Fibroblast of skin of back (primary cell): ENCODE results near the gene NFKB1.
A peak's percentile ranks its signal among the peaks of the same experiment; 100 is the strongest.
"Not testable (repeated sequence)": the region's sequence is repeated elsewhere in the genome, so short reads cannot be mapped to it uniquely, and the experiment has no call there.

Source experiments
- DNase-seq: peaks from one replicate; pipeline ENCODE4 v3.0.0-alpha.2; 2013

Gene NFKB1

GRCh38 chr4:102599886-102600285 is 98.7 kb downstream of the NFKB1 start:
- DNase-seq: no peak

GRCh38 chr4:102600689-102601088 is 99.5 kb downstream of the NFKB1 start:
- no peak for DNase-seq

- no peak for DNase-seq
Observed at GRCh38 chr4:102601586-102602227, 100.5 kb downstream of the NFKB1 start.

- no peak for DNase-seq
Observed at GRCh38 chr4:102604222-102604940, 103.2 kb downstream of the NFKB1 start.

- no peak for DNase-seq
Observed at GRCh38 chr4:102606261-102606660, 105.1 kb downstream of the NFKB1 start.

GRCh38 chr4:102606846-102607450 is 105.8 kb downstream of the NFKB1 start:
- no peak for DNase-seq

- DNase-seq: peak; percentile 31
Observed at GRCh38 chr4:102608190-102608589, 107.0 kb downstream of the NFKB1 start.

- no peak for DNase-seq
Observed at GRCh38 chr4:102610007-102610406, 108.8 kb downstream of the NFKB1 start.

- DNase-seq: no peak
Observed at GRCh38 chr4:102610476-102610875, 109.3 kb downstream of the NFKB1 start.

GRCh38 chr4:102612210-102612609 is 111.1 kb downstream of the NFKB1 start:
- DNase-seq: no peak

GRCh38 chr4:102612824-102613366 is 111.7 kb downstream of the NFKB1 start:
- no peak for DNase-seq

- DNase-seq: no peak
Observed at GRCh38 chr4:102614801-102615200, 113.6 kb downstream of the NFKB1 start.

GRCh38 chr4:102616636-102617035 is 115.5 kb downstream of the NFKB1 start:
- DNase-seq: no peak

- not testable (repeated sequence) for DNase-seq
Observed at GRCh38 chr4:102619021-102619420, 117.9 kb downstream of the NFKB1 start.

- DNase-seq: peak; percentile 58
Observed at GRCh38 chr4:102619776-102620631, 118.8 kb downstream of the NFKB1 start.

GRCh38 chr4:102620697-102621497 is 119.7 kb downstream of the NFKB1 start:
- DNase-seq: peak; percentile 86

GRCh38 chr4:102623622-102624021 is 122.5 kb downstream of the NFKB1 start:
- DNase-seq: peak; percentile 75

GRCh38 chr4:102624505-102624904 is 123.3 kb downstream of the NFKB1 start:
- DNase-seq: no peak

- peak; percentile 28 for DNase-seq
Observed at GRCh38 chr4:102625232-102625930, 124.2 kb downstream of the NFKB1 start.

GRCh38 chr4:102627831-102628523 is 126.8 kb downstream of the NFKB1 start:
- DNase-seq: peak; percentile 71
